Measurements from ENCODE around the gene MFSD1. TPM values are rescaled to one million over a fixed set of nuclear protein-coding genes. Genes with fewer than 3 reads are reported as not detected.

MFSD1 gene
- total RNA-seq, 4 donors from 2014 or later: 86.6 to 136 (median 96.2) TPM

DNA sequence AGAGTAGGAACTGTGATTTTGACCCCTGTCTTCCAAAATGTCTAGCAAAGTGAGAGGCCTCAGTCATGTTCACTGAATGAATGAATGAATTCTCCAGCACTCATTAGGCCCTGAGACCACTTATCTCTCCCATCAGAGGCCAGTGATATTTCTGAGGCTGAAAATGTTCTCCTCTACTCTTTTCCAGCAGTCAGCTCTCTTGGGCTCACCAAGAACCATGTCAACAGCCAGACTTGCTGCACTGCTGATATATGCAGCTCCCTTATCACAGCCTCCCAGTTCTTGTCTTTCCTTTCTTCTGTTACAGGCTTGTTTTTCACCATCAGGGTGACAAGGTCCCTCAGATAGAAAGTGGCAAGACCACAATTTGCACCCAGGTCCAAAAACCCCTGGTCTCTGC lies 28.7 kb upstream of the MFSD1 start:
- Histone ChIP-seq H3K9me3 (no peaks in the 10 kb centered on the region), H3K4me1 (peaks cover 15 to 27% of the 10 kb centered on the region in 2 donors), H3K36me3 (no peaks in the 10 kb centered on the region), H3K27ac (no peak overlapping the region), H3K4me3 (replicated peaks in 1 of 3) (no peak overlapping the region), H3K27me3 (no peaks in the 10 kb centered on the region)
- no peak for DNase-seq
- intact Hi-C loops (cut with DNase I): no loop called here
- TF ChIP-seq, protein P1, sequence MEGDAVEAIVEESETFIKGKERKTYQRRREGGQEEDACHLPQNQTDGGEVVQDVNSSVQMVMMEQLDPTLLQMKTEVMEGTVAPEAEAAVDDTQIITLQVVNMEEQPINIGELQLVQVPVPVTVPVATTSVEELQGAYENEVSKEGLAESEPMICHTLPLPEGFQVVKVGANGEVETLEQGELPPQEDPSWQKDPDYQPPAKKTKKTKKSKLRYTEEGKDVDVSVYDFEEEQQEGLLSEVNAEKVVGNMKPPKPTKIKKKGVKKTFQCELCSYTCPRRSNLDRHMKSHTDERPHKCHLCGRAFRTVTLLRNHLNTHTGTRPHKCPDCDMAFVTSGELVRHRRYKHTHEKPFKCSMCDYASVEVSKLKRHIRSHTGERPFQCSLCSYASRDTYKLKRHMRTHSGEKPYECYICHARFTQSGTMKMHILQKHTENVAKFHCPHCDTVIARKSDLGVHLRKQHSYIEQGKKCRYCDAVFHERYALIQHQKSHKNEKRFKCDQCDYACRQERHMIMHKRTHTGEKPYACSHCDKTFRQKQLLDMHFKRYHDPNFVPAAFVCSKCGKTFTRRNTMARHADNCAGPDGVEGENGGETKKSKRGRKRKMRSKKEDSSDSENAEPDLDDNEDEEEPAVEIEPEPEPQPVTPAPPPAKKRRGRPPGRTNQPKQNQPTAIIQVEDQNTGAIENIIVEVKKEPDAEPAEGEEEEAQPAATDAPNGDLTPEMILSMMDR (IDR thresholded peaks at IDR 0.05): no peak
- no peak for TF ChIP-seq POLR2A (IDR thresholded peaks at IDR 0.05)

DNA sequence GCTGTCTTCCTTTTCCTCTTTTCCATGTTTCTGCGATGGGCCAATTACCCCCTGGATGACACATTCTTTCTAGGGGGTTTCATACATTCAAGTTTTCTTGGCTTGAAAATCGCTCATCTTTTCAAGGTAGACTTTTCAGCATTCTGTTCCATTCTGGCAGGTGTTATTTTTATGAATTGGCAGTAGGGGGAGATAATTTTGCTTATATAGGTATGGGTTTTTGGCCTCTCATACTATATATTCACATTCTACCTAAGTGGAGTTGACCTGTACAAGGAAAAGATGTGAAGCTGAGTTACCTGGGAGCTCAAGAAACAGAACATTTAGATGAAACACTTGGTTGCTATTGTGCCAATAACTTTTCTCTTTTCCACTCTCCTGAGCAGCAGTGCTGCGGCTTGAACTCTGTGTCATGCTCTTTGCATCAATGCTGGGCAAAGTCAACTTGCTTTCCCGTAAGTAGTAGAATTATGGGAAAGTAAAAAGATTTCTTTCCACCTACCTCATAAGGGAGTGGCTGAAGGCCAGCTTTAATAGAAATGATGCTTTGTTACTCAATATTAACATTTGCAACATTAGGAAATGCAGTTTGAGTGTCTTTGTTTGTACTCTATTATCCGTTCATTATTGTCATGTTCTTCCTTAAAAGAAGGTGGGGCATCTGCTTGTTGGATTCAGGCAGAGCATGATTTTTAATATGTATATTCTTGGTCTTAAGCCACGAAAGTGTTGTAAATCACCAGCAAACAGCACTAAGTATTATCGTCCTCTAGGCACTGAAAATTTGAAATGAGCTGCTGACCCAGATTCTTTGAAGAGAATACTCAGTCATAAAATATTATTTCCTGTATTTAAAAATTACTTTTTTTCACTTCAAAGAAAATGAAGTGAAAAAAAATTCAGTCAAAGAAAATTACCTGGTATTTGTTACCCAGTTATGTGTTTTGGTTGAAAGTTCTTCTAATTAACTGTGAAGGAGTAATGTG lies 27.7 kb upstream of the MFSD1 start:
- H3K9me3 ChIP-seq: no peaks in the 10 kb centered on the region
- H3K4me3 ChIP-seq (replicated peaks in 1 of 3): no peak overlapping the region
- H3K36me3 ChIP-seq: no peaks in the 10 kb centered on the region
- no peak for DNase-seq
- no peaks in the 10 kb centered on the region for H3K27me3 ChIP-seq
- H3K27ac ChIP-seq: no peak overlapping the region
- peaks cover 7 to 17% of the 10 kb centered on the region in 2 donors for H3K4me1 ChIP-seq
- 85 to 89% methylated on average over 7 of the region's 7 CpGs for WGBS, 2 donors
- TF ChIP-seq, protein P1 (IDR thresholded peaks at IDR 0.05): no peak
- TF ChIP-seq POLR2A (IDR thresholded peaks at IDR 0.05): no peak
- intact Hi-C loops (cut with DNase I): no loop called here

- no peaks in the 10 kb centered on the region for H3K9me3 ChIP-seq
- H3K4me3 ChIP-seq (replicated peaks in 1 of 3): no peak overlapping the region
- H3K4me1 ChIP-seq: peaks cover 7 to 15% of the 10 kb centered on the region in 2 donors
- no peak for DNase-seq
- H3K27me3 ChIP-seq: no peaks in the 10 kb centered on the region
- intact Hi-C loops (cut with DNase I): no loop called here
- WGBS, 2 donors: 76 to 90% methylated on average over 2 of the region's 2 CpGs
- no peak overlapping the region for H3K27ac ChIP-seq
- no peaks in the 10 kb centered on the region for H3K36me3 ChIP-seq
- TF ChIP-seq, protein P1 (IDR thresholded peaks at IDR 0.05): no peak
- no peak for TF ChIP-seq POLR2A (IDR thresholded peaks at IDR 0.05)
These were observed 26.9 kb upstream of the MFSD1 start for GRCh38 chr3:158774965-158775364.

DNA sequence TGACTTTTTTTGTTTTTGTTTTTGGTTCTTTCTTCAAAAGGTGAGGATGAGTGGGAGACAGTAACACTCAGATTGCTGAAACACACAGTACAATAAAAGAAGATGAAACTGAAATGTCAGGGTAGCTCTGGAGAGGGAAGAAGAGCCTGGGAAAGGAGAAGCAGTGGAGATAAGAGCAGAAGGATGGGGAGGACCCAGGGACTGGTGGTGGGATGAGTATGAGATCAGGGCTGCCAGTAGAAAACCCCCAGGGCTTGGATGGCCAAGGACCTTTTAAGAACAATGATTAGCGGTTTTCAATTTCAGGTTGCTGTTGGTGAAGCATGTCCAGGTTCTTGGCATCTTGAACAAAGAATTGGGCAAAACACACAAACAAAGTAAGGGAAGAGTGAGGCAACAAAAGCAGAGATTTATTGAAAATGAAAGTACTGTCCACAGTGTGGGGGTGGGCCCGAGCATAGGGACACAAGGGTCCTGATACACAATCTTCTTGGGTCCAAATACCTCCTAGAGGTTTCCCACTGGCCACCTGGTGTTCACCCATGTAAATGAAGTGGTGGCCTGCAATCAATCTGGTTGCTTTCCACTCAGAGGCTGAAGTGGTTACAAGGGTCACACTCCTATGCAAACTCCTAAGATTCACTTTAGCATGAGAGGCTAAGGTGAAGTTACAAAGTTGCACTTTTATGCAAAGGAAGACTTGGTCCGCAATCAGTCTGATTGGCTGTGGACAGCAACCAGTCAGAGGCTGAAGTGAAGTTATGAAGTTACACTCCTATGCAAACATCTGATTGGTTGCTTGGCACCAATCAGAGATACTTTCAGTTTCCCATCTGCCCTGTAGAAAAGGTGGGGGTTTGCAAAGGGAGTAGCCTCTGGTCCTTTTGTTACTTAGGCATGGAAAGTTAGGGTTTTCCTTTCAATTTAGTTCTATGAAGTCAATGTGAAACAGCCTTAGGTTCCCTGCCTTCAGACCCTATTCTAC lies 26.1 kb upstream of the MFSD1 start:
- Histone ChIP-seq H3K4me1 (peaks cover 7 to 15% of the 10 kb centered on the region in 2 donors), H3K27ac (no peak overlapping the region), H3K4me3 (replicated peaks in 1 of 3) (no peak overlapping the region), H3K36me3 (no peaks in the 10 kb centered on the region), H3K9me3 (no peaks in the 10 kb centered on the region), H3K27me3 (no peaks in the 10 kb centered on the region)
- intact Hi-C loops (cut with DNase I): no loop called here
- TF ChIP-seq, protein P1 (IDR thresholded peaks at IDR 0.05): peak in 1 of 6 experiments; percentile 12
- no peak for TF ChIP-seq POLR2A (IDR thresholded peaks at IDR 0.05)
- peak; percentile 4 to 9 for DNase-seq
- WGBS, 2 donors: 73 to 74% methylated on average over 3 of the region's 3 CpGs

Data from thyroid gland (tissue), 4 donors.